OCI-LY7 (cell line): ENCODE data around the gene RNGTT.

Experiments
- CTCF ChIP-seq: fragments of 200-600 bp; sonication (generic); conservative IDR thresholded peaks from 2 replicates; pipeline ENCODE4 v1.5.1; 2014; ENCODE audit warnings: mild to moderate bottlenecking, antibody characterized with exemption, low read length, moderate library complexity, mixed read lengths
- EZH2phosphoT487 ChIP-seq: fragments of 200-600 bp; sonication (generic); IDR thresholded peaks from 2 replicates; pipeline ENCODE4 v1.6.1; 2018; ENCODE audit warnings: low read depth, borderline replicate concordance, mild to moderate bottlenecking, mixed run types, antibody characterized with exemption, low read length, moderate library complexity, mixed read lengths

- TF ChIP-seq CTCF (no peak), EZH2phosphoT487 (no peak)
Measured at GRCh38 chr6:89010825-89011224, 47.4 kb upstream of the RNGTT start.
